Hindlimb muscle (tissue), 1 donor: Measurements from ENCODE around the gene FIBP. TPM values are rescaled to one million over a fixed set of nuclear protein-coding genes. Genes with fewer than 3 reads are reported as not detected.

Experiments used
- DNase-seq: peaks from one replicate; pipeline ENCODE4 v3.0.0-alpha.2; 2013
- polyA plus RNA-seq: library from polyadenylated mRNA; unstranded; fragments of 120-200 nt; gene quantifications from one replicate; pipeline ENCODE4 v1.2.1, GENCODE V29; 2013; ENCODE audit not compliant: insufficient read length

Gene FIBP
- polyA plus RNA-seq, 1 donor = 59.8 TPM

DNA sequence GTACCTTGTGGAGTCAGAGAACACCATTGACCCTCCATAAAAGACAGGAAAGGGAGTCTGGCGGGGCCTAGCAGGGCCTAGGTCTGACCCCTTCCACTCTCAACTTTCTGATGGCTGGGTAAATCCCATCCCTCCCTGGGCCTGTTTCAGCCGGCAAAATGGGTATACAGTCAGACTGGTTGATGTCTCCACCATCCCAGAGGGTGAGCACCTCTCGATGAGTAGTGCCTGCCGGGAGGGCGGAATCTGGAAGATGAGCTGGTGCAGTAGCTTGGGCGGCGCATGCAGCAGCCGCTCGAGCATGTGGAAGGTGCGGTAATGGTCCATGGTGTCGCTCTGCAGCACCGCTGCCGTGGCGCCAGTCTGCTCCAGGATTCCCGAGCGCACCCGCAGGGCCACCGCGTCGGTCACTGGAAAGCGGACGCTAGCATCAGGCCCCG is 528 bp downstream of the FIBP start:
- DNase-seq = no peak

DNA sequence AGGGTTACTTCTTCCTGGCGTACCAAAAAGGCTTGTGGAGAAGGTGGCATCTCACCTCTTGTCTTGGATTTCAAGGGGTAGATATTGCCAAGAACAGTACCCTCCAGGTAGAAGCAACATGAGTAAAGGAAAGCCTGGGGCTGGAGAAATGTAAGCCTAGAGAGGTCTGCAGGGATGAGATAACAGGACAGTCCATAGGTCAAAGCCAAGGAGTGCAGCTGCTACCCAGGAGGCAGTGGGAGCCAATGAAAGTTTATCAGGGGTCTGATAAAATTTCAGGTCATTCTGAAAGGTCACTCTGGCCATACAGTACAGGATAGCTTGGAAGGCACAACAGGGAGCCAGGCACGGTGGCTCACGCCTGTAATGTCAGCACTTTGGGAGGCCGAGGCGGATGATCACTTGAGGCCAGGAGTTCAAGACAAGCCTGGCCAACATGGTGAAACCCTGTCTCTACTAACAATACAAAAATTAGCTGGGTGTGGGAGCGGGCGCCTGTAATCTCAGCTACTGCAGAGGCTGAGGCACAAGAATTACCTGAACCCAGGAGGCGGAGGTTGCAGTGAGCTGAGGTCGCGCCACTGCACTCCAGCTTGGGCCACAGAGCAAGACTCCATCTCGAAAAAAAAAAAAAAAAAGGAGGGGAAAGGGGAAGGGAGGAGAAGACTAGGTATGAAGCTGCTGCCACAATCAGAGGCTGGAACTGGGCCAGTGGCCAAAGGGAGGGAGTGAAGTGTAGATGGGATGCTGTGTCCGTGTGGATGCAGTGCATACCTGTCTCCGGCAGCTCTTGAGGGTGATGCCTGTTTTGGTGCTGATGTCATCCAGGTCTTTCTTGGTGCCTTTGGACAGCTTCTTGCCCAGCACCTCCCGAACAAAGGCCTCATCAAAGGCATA is 1.2 kb downstream of the FIBP start:
- no peak for DNase-seq

GRCh38 chr11:65885808-65886536 is 2.3 kb downstream of the FIBP start:
- no peak for DNase-seq

DNA sequence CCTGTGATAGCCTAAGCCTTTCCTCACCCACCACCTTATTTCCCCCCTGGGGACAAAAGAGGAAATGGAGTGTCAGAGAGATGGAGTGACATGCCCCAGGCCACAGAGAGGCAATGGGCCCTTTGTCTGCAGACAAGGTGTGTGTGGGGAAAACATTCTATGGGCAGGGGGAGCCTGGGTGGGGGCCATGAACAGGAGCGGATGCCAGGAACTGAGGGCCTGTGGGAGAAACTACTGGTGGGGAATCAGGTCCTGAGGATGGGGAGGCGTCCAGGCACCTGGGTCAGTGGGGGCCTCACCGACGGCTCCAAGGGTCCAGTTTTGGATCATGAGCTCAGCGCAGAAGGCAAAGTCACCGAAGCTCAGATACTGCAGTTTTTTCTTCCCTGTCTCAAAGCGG is 3.0 kb downstream of the FIBP start:
- DNase-seq = no peak

DNA sequence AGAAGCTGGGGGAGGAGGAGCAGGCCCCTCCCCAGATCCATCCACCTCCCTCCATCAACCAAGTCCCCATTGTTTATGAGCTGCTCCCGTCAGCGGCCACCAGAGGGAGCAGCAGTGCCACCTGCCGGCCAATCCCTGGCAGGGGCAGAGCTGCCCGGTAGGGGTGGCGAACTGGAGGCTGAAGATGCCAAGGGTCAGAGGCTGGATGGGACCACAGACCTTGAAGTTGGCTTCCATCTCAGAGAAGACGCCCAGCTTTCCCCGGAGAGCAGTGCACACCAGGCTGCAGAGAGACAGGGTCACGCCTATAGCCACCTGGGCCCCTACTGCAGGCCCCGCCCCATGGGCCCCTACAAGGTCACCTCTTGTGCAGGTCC is 3.6 kb downstream of the FIBP start:
- DNase-seq = peak; percentile 69

DNA sequence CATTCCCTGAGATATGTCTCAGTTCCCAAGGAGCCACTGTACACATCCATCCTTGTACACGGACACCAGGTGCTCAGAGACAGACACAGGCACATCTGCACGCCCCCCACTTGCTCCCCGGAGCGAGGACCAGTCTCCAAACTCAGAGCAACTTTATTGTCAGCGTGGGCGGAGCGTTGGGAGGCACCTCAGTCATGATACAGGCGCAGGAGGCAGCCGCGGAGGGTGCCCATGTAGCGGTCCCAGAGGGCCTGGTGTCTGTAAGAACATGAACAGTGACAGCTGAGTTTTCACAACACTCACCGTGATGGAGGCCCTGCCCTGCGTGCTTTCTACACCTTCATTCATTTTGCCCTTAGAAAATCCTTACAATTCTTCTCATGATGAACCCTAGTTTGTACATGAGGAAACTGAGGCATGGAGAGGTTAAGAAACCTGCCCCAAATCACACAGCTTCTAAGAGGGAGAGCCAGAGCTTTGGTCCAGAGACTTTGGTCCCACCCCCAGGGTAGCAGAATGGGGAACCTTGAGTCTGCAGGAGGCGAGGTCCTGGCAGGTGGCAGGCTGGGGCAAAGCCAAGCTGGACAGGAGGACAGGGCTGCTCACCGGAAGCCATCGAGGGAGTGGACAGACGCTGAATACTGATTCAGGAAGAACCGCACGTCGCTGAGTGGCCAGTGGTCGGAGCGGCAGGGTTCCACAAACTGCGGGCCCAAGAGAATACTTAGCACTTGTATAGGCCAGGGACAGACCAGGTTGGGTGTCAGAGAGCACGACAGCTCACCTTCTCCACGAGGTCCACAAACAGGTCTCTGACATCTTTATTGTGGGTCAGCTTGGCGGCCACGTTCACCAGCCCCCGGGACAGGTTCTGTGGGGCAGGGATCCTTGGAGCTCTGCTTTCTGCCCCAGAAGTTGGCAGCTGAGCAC is 4.2 kb downstream of the FIBP start:
- DNase-seq = no peak

DNA sequence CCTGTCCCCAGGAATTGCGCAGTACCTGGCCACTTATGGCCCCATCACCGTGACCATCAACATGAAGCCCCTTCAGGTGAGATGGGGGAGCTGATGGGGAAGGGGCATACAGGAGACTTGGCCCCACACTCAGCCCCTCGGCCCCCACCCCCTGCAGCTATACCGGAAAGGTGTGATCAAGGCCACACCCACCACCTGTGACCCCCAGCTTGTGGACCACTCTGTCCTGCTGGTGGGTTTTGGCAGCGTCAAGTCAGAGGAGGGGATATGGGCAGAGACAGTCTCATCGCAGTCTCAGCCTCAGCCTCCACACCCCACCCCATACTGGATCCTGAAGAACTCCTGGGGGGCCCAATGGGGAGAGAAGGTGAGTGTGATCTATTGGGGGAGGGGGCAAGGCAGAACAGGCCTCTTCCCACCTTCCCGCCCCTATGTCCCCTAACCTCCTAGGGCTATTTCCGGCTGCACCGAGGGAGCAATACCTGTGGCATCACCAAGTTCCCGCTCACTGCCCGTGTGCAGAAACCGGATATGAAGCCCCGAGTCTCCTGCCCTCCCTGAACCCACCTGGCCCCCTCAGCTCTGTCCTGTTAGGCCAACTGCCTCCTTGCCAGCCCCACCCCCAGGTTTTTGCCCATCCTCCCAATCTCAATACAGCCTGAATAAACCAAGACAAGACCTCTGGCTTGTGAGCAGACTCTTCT is 5.1 kb downstream of the FIBP start:
- no peak for DNase-seq

DNA sequence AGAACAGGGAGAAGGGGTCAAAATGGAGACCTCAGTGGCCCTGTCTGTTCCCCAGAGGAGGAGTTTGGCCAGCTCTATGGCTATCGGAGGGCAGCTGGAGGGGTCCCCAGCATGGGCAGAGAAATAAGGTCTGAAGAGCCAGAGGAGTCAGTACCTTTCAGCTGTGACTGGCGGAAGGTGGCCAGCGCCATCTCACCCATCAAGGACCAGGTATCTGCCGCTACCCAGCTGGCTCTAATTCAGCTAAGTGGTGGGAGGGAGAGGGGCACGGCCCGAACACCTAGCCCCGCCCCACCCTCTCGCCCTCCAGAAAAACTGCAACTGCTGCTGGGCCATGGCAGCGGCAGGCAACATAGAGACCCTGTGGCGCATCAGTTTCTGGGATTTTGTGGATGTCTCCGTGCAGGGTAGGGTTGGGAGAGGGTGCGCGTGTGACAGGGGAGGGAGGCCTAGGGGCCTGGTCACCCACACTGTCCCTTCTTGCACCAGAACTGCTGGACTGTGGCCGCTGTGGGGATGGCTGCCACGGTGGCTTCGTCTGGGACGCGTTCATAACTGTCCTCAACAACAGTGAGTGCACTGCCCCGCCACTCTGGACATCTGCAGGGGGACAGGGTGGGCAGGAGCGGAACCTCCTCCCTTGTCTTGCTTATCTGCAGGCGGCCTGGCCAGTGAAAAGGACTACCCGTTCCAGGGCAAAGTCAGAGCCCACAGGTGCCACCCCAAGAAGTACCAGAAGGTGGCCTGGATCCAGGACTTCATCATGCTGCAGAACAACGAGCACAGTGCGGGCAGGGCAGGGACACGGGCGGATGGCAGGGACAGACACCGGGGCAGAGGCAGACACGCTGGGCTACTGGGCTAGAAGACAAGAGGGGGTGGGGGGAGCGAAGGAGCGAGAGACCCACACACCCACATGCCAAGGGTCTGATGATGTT is 5.9 kb downstream of the FIBP start:
- no peak for DNase-seq

DNA sequence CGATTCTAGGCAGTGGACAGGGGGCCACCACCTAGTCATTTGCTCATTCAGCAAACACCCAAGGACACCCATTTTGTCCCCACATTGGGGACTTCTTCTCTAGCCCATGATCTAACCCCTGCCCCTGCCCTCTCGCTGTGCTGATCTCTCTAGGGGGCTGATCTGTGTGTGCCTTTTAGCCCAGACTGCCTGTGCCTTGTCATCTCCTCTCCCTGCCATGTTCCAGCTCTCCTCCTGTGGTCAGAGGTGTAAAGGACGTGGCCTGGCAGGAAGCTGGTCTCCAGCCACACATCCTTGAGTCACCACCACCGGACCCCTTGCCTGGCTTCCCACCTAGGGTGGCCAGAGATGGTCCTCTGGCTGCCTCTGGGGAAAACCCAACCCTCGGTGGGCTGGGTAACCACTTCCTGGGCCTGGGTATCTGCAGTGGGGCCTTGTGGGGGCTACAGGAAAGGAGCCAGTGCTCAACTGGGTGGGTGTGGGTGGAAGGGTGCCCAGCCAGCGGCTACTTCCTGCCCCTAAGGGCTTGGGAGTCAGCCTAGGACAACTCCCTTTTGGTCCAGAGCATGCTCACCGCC is 7.3 kb downstream of the FIBP start:
- DNase-seq = no peak

GRCh38 chr11:65880027-65880426 is 8.2 kb downstream of the FIBP start:
- DNase-seq = no peak

GRCh38 chr11:65879617-65880016 is 8.7 kb downstream of the FIBP start, which contains the start of gene CTSW:
Gene CTSW, plus strand, starts transcription at chr11:65879837. Its CDS starts 18 bp downstream, at chr11:65879855.
- no peak for DNase-seq

DNA sequence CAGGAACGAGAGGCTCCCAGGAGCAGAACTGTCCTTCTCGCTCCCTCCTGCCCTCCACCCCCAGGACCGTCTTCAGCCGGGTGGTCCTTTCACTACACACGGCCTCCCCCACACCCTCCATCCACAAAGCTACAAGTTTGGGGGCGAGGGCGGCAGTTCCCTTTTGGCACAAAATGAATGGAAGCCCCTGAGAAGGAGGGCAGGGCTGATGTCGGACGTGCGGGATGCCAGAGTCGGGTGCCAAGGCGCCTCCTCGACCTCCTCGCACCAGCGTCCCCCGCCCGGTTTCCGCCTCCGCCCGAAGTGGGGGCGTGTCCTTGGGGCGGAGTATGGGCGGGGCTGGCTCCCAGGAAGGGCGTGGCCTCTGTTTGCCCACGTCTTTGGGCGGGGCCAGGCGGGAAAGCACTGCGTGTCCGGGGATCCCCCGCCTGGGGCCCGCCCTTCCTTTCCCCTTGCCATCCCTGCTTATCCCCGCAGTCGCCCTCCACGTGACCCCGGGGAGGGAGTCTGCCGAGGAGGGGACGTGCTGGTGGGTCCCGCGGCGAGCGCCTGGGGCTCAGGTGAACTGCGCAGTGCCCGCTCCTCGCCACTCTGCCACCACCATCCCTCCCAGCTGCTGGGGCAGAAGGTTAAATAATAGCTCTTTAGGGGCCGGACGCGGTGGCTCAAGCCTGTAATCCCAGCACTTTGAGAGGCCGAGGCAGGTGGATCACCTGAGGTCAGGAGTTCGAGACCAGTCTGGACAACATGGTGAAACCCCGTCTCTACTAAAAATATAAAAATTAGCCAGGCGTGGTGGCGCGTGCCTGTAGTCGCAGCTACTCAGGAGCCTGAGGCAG is 14.7 kb downstream of the FIBP start:
- DNase-seq = peak; percentile 93

GRCh38 chr11:65872586-65873317 is 15.5 kb downstream of the FIBP start, which contains the start of gene EFEMP2:
Gene EFEMP2, minus strand, starts transcription at chr11:65872800. Its CDS starts 446 bp downstream, at chr11:65872354.
- DNase-seq = peak; percentile 74

GRCh38 chr11:65871811-65872548 is 16.3 kb downstream of the FIBP start:
- peak; percentile 41 for DNase-seq

- no peak for DNase-seq
These were observed 17.3 kb downstream of the FIBP start for GRCh38 chr11:65870706-65871681.

DNA sequence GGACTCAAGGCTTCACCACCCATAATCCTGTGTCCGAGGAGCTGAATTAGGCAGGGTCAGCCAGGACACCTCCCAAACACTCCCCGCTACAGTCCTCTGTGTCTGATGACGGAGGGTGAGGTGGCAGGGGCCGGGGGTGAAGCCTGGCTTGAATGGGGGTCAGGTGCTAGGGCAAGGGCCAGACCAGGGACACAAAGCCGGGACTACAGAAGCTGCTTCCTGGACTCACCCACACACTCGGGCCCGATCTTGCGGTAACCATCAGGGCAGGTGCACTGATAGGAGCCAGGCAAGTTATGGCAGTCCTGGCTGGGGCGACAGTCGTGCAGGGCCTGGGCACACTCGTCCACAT is 18.0 kb downstream of the FIBP start:
- no peak for DNase-seq
